ENCODE data around the gene CHD9.
"Not testable (repeated sequence)": the region's sequence is repeated elsewhere in the genome, so short reads cannot be mapped to it uniquely, and the experiment has no call there.

The CHD9 gene

GRCh38 chr16:53054670-53055485 lies at the start of gene CHD9:
Gene CHD9 (plus strand): TSS chr16:53054991. CDS start chr16:53156090, 101,099 bp downstream.
- DNase-seq, result peak; percentile 96

- DNase-seq, result peak; percentile 53
Measured at GRCh38 chr16:53007095-53007494, 47.7 kb upstream of the CHD9 start.

GRCh38 chr16:53014287-53014686 lies 40.5 kb upstream of the CHD9 start:
- no peak for DNase-seq

- DNase-seq, result no peak
Measured at GRCh38 chr16:53018834-53019416, 35.9 kb upstream of the CHD9 start.

GRCh38 chr16:53022374-53022773 lies 32.4 kb upstream of the CHD9 start:
- DNase-seq, result peak; percentile 77

GRCh38 chr16:53024045-53024444 lies 30.7 kb upstream of the CHD9 start:
- no peak for DNase-seq

- no peak for DNase-seq
Measured at GRCh38 chr16:53029971-53030370, 24.8 kb upstream of the CHD9 start.

GRCh38 chr16:53031323-53031942 lies 23.4 kb upstream of the CHD9 start:
- no peak for DNase-seq

GRCh38 chr16:53034306-53034705 lies 20.5 kb upstream of the CHD9 start:
- DNase-seq, result no peak

- DNase-seq, result no peak
Measured at GRCh38 chr16:53035176-53035942, 19.4 kb upstream of the CHD9 start.

GRCh38 chr16:53036066-53036465 lies 18.7 kb upstream of the CHD9 start:
- no peak for DNase-seq

GRCh38 chr16:53036711-53037110 lies 18.1 kb upstream of the CHD9 start:
- not testable (repeated sequence) for DNase-seq

- no peak for DNase-seq
Measured at GRCh38 chr16:53040788-53041187, 14.0 kb upstream of the CHD9 start.

- no peak for DNase-seq
Measured at GRCh38 chr16:53041320-53042051, 13.3 kb upstream of the CHD9 start.

GRCh38 chr16:53042235-53042701 lies 12.5 kb upstream of the CHD9 start:
- no peak for DNase-seq

GRCh38 chr16:53043428-53043831 lies 11.4 kb upstream of the CHD9 start:
- no peak for DNase-seq

GRCh38 chr16:53043986-53044601 lies 10.7 kb upstream of the CHD9 start:
- DNase-seq, result peak; percentile 63

- no peak for DNase-seq
Measured at GRCh38 chr16:53045341-53046220, 9.2 kb upstream of the CHD9 start.

GRCh38 chr16:53047515-53047914 lies 7.3 kb upstream of the CHD9 start:
- DNase-seq, result not testable (repeated sequence)

- DNase-seq, result no peak
Measured at GRCh38 chr16:53048139-53048915, 6.5 kb upstream of the CHD9 start.

Measured in islet precursor cell (in vitro differentiated cells).